ENCODE results near the gene EFCAB14. TPM values are rescaled to one million over a fixed set of nuclear protein-coding genes. Genes with fewer than 3 reads are reported as not detected.

The EFCAB14 gene
- total RNA-seq, 1 experiment from 2014 or later: 52.5 TPM

DNA sequence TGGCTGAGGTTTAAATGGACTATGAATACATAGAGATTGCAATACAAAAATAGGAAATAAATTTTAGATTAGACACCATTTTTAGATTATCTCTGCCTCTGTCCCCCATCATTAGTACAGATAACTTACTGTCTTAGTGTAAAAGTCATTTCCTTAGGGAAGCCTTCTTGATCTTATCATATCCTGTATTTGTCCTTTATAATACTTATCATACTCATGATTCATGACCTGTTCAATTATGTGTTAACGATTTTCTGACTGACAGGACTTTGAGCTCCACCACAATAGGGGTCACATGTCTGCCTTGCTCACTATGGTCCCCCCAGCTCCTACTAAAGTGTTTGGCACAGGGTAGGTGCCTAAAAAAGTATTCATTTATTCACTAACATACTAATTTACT is 32.7 kb downstream of the EFCAB14 start:
- BruUV-seq (replicated peaks): no TSS peak
- TF ChIP-seq CBX3 (IDR thresholded peaks at IDR 0.05; ENCODE audit: low read depth): no peak
- no peak for TF ChIP-seq CEBPB (IDR thresholded peaks at IDR 0.05; ENCODE audit: low read depth)
- TF ChIP-seq EGR1 (IDR thresholded peaks at IDR 0.05; ENCODE audit: low read depth): no peak
- TF ChIP-seq SIN3A (IDR thresholded peaks at IDR 0.05; ENCODE audit: low read depth): no peak
- TF ChIP-seq FOSL1 (IDR thresholded peaks at IDR 0.05; ENCODE audit: low read depth): no peak
- Histone ChIP-seq H3K36me3 (ENCODE audit: control insufficient read depth in 1 of 2, insufficient read depth in 2 of 2, low read length in 2 of 2) (peaks cover 42 to 55% of the 10 kb centered on the region in 2 experiments; a peak in 3 of 4 replicates), H3K27me3 (ENCODE audit: insufficient read depth, low read length) (no peaks in the 10 kb centered on the region), H3K4me3 (replicated peaks in 1 of 2; ENCODE audit: low read depth in 1 of 2, low read length in 2 of 2) (no peak overlapping the region), H3K79me2 (ENCODE audit: insufficient read depth, low read length) (no peaks in the 10 kb centered on the region), H2AFZ (ENCODE audit: low read depth, low read length, poor library complexity, severe bottlenecking) (no peak overlapping the region), H3K4me1 (ENCODE audit: control insufficient read depth in 1 of 2, insufficient read depth in 2 of 2, low read length in 2 of 2) (peaks cover 0 to 9% of the 10 kb centered on the region in 2 experiments; a peak in 1 of 4 replicates), H3K27ac (ENCODE audit: low read depth, low read length) (no peak overlapping the region), H4K20me1 (ENCODE audit: insufficient read depth) (no peaks in the 10 kb centered on the region), H3K4me2 (ENCODE audit: low read length) (no peak overlapping the region), H3K9me2 (ENCODE audit: insufficient read depth) (no peaks in the 10 kb centered on the region), H3K9ac (ENCODE audit: low read length) (no peak overlapping the region), H3K9me3 (ENCODE audit: control insufficient read depth in 1 of 2, insufficient read depth in 1 of 2, low read depth in 1 of 2, low read length in 2 of 2) (no peaks in the 10 kb centered on the region)
- POLR2A ChIA-PET: no interaction called here
- RAD21 ChIA-PET (ENCODE audit: low non-redundant PET in 1 of 2, low total read pairs in 2 of 2, uncharacterized antibody in 2 of 2, unreplicated experiment in 2 of 2): no interaction called here
- DNase-seq (ENCODE audit: low read depth, low spot score) (no peak), ATAC-seq (no peak)
- intact Hi-C loops (cut with micrococcal nuclease): no loop called here
- CTCF ChIA-PET: no interaction called here

- Histone ChIP-seq H3K9me3 (ENCODE audit: control insufficient read depth in 1 of 2, insufficient read depth in 1 of 2, low read depth in 1 of 2, low read length in 2 of 2) (no peaks in the 10 kb centered on the region), H3K27me3 (ENCODE audit: insufficient read depth, low read length) (no peaks in the 10 kb centered on the region), H4K20me1 (ENCODE audit: insufficient read depth) (no peaks in the 10 kb centered on the region), H3K4me1 (ENCODE audit: control insufficient read depth in 1 of 2, insufficient read depth in 2 of 2, low read length in 2 of 2) (peaks cover 0 to 9% of the 10 kb centered on the region in 2 experiments; a peak in 1 of 4 replicates), H3K4me3 (replicated peaks in 1 of 2; ENCODE audit: low read depth in 1 of 2, low read length in 2 of 2) (no peak overlapping the region), H3K27ac (ENCODE audit: low read depth, low read length) (no peak overlapping the region), H3K9ac (ENCODE audit: low read length) (no peak overlapping the region), H3K36me3 (ENCODE audit: control insufficient read depth in 1 of 2, insufficient read depth in 2 of 2, low read length in 2 of 2) (peaks cover 42 to 55% of the 10 kb centered on the region in 2 experiments; a peak in 3 of 4 replicates), H3K4me2 (ENCODE audit: low read length) (no peak overlapping the region), H3K9me2 (ENCODE audit: insufficient read depth) (no peaks in the 10 kb centered on the region), H3K79me2 (ENCODE audit: insufficient read depth, low read length) (no peaks in the 10 kb centered on the region), H2AFZ (ENCODE audit: low read depth, low read length, poor library complexity, severe bottlenecking) (no peak overlapping the region)
- intact Hi-C loops (cut with micrococcal nuclease): no loop called here
- TF ChIP-seq POLR2AphosphoS5 (IDR thresholded peaks at IDR 0.05; ENCODE audit: low read depth, low read length) (no peak), JUND (IDR thresholded peaks at IDR 0.05) (no peak), POLR2A (IDR thresholded peaks at IDR 0.05; ENCODE audit: borderline replicate concordance, extremely low read depth, insufficient read depth, insufficient read length) (no peak), EGR1 (IDR thresholded peaks at IDR 0.05; ENCODE audit: low read depth) (no peak), RAD21 (IDR thresholded peaks at IDR 0.05; ENCODE audit: low read depth) (no peak), REST (IDR thresholded peaks at IDR 0.05; ENCODE audit: low read depth) (no peak), ZNF274 (IDR thresholded peaks at IDR 0.05; ENCODE audit: low read depth, low read length) (no peak), MAX (IDR thresholded peaks at IDR 0.05) (no peak), SP1 (IDR thresholded peaks at IDR 0.05; ENCODE audit: low read depth) (no peak), EZH2 (IDR thresholded peaks at IDR 0.05) (no peak), ZFX (IDR thresholded peaks at IDR 0.05) (no peak), SIN3A (IDR thresholded peaks at IDR 0.05; ENCODE audit: low read depth) (no peak)
- TF ChIP-seq, protein P1, sequence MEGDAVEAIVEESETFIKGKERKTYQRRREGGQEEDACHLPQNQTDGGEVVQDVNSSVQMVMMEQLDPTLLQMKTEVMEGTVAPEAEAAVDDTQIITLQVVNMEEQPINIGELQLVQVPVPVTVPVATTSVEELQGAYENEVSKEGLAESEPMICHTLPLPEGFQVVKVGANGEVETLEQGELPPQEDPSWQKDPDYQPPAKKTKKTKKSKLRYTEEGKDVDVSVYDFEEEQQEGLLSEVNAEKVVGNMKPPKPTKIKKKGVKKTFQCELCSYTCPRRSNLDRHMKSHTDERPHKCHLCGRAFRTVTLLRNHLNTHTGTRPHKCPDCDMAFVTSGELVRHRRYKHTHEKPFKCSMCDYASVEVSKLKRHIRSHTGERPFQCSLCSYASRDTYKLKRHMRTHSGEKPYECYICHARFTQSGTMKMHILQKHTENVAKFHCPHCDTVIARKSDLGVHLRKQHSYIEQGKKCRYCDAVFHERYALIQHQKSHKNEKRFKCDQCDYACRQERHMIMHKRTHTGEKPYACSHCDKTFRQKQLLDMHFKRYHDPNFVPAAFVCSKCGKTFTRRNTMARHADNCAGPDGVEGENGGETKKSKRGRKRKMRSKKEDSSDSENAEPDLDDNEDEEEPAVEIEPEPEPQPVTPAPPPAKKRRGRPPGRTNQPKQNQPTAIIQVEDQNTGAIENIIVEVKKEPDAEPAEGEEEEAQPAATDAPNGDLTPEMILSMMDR (IDR thresholded peaks at IDR 0.05 in 2 of 3, conservative IDR thresholded peaks at IDR 0.05 in 1 of 3; ENCODE audit: borderline replicate concordance in 1 of 3, insufficient read depth in 1 of 3, low read depth in 2 of 3, low read length in 2 of 3): no peak
- ChIA-PET RAD21 (ENCODE audit: low non-redundant PET in 1 of 2, low total read pairs in 2 of 2, uncharacterized antibody in 2 of 2, unreplicated experiment in 2 of 2) (no interaction called here), POLR2A (no interaction called here), CTCF (no interaction called here)
- BruUV-seq (replicated peaks): no TSS peak
- no peak for DNase-seq (ENCODE audit: low read depth, low spot score)
- ATAC-seq: no peak
These were observed 34.2 kb downstream of the EFCAB14 start for GRCh38 chr1:46684670-46685069.
